ENCODE results near the gene TMEM163.
"Not testable (repeated sequence)": the region's sequence is repeated elsewhere in the genome, so short reads cannot be mapped to it uniquely, and the experiment has no call there.

Gene TMEM163

DNA sequence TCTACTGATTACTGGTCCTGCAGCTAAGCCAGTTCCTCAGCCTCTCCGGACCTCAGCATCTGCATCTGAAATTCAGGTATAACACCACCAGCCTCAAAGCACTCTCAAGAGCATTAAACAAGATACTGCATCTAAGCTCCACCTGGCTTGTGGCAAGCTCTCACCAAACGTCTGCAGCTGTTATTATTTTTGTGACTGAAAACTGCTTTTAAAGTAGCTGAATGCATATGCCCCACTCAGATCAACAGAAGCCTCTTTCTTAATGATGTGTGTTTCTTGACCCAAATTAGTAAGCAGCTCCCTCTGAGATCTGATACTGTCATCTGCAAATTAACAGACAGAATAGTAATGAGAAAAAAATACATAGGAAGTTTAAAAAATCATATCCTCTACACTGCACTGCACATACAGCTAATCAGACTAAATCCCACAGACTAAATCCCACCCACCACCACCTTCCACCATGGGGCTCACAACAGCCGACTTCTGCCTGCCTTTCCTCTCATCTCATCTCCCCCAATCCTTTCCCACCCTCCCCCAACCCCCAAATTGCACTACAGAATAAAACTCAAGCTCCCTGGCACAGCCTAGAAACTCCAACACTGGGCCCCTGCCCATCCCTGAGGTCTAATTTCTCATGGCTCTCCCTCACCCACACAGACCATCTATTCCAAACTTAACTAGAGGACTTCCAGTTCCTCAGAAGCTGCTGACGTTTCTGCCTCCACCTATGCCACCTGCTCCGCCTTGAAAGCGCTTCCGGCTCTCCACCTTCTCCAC is 52.9 kb downstream of the TMEM163 start:
- no peak for DNase-seq (ENCODE audit: low spot score)

DNA sequence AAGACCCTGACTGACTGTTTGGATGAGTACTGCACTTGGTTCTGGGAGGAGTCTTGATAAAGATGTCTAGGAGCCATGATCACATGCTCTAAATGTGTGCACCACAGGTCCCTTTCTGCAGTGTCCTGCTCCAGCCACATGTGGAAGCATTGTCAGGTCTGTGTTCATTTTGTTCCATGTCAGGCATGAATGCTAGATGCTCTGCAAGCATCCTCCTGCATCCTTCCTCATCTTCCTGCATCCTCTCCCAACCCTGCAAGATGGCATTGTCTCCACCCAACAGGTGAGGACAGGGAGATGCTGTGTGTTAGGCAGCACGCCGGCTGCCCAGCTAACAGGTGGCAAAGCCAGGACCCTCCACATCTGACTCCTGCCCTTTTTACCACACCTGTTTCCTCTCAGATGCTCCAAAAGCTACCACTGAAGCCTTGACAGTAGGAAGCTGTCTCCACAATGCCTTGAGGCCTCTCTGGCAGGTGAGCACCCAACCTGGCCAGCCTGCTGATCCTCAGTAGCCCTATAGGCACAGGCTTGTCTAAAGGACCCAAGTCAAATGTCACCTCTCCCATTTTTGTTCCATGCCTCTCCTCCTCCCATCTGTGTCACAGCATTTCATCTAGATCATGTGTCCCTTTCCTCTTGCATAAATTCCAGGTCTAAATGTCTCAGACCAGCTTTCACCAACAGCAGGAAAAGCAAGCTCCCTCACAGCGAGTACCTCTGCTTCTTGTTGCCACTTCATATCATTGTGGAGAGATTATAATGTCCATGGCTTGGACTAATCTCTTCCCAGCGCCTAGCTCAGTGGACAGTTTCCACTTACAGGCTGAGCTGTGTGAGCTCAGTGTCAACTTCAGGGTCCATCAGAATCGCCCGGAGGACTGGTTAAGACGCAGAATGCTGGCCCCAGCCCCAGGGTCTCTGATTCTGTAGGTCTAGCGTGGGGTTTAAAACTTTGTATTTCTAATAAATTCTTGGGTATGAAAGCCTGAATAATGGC is 55.0 kb downstream of the TMEM163 start:
- DNase-seq (ENCODE audit: low spot score): no peak

DNA sequence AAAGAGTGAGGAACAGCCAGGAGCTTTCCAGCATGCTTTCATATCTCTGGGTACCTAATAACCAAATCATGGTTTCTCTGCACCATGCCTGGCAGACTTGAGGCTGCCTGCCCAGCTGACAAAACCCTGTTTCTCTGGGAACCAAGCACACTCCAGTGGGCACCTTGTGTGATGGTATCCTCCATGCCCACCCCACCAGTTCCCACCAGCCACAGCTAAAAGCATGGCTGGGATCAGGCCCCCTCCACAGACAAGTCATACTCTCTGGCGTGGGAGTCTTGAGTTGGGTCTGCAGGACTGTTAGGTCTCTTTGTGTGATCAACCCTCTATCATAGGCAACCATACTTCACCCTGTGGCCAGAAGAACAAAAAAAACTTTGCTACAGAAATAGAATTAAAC is 56.0 kb downstream of the TMEM163 start:
- no peak for DNase-seq (ENCODE audit: low spot score)

DNA sequence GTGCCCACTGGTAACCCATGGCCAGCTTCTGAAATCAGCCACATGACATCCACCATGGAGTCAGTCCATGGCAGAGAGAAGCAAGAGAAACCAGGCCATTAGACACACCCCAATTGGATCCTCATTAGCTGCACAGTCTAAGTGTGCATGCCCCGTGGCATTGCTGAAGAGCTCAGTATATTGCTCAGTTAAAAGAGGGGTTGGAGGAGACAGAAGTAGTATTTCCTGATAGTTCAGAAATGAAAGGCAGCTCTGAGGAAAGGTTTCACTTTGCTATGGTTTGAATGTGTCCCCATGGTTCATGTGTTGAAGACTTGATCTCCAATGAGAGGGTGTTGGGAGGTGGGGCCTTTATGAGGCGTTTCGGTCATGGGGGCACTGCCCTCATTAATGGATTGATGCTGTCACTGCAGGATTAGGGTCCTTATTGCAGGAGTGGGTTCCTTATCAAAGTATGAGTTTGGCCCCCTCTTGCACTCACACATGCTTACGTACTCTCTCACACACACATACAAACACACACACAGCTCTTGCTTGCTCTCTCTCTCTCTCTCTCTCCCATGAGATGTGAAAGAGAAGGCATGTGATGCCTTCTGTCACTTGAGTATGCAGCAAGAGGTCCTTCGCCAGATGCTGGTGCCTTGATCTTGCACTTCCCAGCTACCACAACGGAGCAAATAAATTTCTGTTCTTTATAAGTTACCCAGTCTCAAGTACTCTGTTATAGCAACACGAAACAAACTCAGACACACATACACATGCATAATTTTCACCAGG is 58.0 kb downstream of the TMEM163 start:
- no peak for DNase-seq (ENCODE audit: low spot score)

DNA sequence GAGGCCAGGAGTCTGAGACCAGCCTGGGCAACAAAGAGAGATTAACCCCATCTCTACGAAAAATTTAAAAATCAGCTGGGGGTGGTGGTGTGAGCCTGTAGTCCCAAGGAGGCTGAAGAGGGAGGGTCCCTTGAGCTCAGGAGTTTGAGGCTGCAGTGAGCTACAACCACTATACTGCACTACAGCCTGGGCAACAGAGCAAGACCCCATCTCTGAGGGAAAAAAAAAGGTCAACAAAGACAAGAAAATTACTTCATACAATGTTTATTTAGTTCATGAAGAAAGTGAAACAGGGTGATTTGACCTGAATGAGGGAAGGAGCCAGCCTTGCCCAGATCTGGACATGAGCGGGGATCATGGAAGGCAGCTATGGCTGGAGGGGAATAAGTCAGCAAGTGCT is 59.1 kb downstream of the TMEM163 start:
- DNase-seq (ENCODE audit: low spot score): no peak

DNA sequence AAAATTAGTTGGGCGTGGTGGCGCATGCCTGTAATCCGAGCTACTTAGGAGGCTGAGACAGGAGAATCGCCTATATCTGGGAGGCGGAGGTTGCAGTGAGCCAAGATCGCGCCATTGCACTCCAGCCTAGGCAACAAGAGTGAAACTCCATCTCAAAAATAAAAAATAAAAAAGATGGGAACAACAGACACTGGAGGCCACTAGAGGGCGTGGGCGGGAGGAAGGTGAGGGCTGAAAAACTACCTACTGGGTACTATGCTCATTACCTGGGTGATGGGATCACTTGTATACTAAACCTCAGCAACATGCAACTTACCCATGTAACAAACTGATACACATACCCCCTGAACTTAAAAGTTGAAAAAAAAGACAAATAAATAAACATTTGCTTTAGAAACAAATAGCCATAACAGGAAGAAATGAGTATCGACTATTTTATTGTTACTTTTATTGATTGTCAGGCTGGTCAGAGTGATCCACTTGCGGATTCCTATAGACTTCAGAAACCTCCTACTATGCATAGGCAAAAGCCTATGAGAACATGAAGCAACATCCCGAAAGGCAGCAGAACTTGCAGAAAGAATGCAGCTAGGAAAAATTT is 61.0 kb downstream of the TMEM163 start:
- peak; percentile 25 for DNase-seq (ENCODE audit: low spot score)

- DNase-seq (ENCODE audit: low spot score): not testable (repeated sequence)
Observed at GRCh38 chr2:134656391-134656790, 62.4 kb downstream of the TMEM163 start.

- no peak for DNase-seq (ENCODE audit: low spot score)
Observed at GRCh38 chr2:134648586-134648985, 70.2 kb downstream of the TMEM163 start.

- no peak for DNase-seq (ENCODE audit: low spot score)
Observed at GRCh38 chr2:134647607-134648256, 71.1 kb downstream of the TMEM163 start.

- no peak for DNase-seq (ENCODE audit: low spot score)
Observed at GRCh38 chr2:134642938-134643337, 75.9 kb downstream of the TMEM163 start.

- no peak for DNase-seq (ENCODE audit: low spot score)
Observed at GRCh38 chr2:134640494-134640893, 78.3 kb downstream of the TMEM163 start.

DNA sequence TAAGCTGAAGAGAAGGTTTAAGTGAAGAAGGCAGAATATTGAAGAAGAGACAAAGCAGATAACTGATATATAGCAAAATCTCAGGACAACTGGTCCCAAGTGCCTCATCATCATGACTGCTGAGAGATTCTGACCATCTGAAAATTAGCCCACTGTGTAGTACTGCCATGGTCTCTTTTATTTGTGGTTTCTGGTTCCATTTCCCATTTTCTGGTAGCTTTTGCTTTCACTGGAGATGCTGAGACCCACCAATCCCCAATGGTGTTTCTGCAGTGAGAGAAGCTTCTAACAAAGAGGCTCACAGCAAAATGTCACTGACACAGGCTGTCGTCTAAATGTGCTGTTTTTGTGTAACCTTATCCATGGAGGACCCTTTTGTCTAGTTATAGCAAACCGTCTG is 79.5 kb downstream of the TMEM163 start:
- no peak for DNase-seq (ENCODE audit: low spot score)

- DNase-seq (ENCODE audit: low spot score): no peak
Observed at GRCh38 chr2:134636714-134637113, 82.1 kb downstream of the TMEM163 start.

- DNase-seq (ENCODE audit: low spot score): no peak
Observed at GRCh38 chr2:134634054-134634753, 84.6 kb downstream of the TMEM163 start.

DNA sequence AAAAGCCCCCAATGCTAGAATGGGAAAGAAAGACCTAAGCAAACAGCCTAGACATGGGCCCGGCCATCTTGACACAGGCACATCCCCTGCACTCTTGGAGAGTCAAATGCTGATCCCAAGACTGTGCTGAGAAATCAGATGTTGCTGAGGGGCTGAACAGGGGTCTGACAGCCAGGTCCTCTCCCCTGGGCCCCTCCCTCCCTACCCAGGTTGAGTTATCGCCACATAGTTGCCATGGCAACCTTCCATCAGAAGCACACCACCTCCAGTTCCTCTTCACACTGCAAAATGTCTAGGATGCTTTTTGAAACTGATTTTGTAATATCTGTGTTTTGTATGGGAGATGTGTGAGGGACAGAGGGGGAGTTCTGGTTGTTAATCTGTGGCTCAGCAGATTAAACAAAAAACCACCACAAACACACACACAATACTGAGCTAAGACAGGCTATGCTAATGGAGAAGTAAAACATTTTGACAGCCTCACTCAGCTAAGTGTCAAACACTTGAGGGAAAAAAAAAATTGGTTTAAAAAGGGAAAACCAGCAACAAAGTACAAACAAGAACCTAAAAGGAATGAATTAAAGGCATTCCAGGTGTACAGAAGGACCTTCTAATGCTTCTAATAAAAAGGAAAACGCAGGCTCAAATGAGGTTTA is 88.2 kb downstream of the TMEM163 start:
- DNase-seq (ENCODE audit: low spot score): no peak

DNA sequence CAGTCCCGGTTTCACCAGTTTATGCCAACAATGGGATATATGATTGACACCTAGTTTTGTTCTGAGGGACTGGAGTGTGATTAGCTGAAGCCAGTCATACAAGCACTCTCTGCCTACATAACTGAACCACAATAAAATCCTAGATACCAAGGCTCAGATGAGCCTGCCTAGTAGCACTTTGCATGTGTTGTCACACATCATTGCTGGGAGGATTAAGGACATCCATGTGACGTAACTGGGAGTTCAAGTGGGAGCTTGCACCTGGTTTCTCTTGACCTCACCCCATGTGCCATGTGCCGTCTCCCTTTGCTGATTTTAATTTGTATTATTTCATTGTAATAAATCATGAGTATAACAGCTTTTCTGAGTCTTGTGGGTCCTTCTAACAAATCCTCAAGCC is 90.3 kb downstream of the TMEM163 start:
- no peak for DNase-seq (ENCODE audit: low spot score)

- no peak for DNase-seq (ENCODE audit: low spot score)
Observed at GRCh38 chr2:134626781-134627180, 92.0 kb downstream of the TMEM163 start.

DNA sequence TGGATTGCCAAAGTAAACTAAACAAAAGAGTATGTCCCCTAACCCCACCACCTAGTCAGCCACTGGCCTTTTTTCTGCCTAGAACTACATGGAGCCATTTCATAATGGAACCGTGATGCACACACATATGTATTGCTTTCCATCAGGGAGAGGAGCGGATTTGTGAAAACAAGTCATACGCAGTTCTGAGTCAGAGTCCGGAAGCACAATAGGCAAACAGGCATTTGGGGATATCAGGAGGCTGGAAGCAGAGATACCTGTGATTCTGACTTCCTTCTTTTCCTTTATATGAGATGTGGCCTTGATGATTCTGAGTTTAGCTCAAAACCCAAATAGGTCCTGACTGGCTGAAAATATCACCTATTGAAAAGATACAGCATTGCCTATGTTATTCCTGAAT is 93.5 kb downstream of the TMEM163 start:
- DNase-seq (ENCODE audit: low spot score): no peak

- DNase-seq (ENCODE audit: low spot score): no peak
Observed at GRCh38 chr2:134623796-134624195, 95.0 kb downstream of the TMEM163 start.

- no peak for DNase-seq (ENCODE audit: low spot score)
Observed at GRCh38 chr2:134623046-134623445, 95.8 kb downstream of the TMEM163 start.

Measured in CD4-positive, alpha-beta T cell treated with Interleukin-15 for 4 hours (primary cell).